OCI-LY7 (cell line): ENCODE measurements around the gene GPR55.

Experiments used
- EZH2phosphoT487 ChIP-seq: fragments of 200-600 bp; sonication (generic); IDR thresholded peaks from 2 replicates; pipeline ENCODE4 v1.6.1; 2018; ENCODE audit warnings: low read depth, borderline replicate concordance, mild to moderate bottlenecking, mixed run types, antibody characterized with exemption, low read length, moderate library complexity, mixed read lengths
- TF ChIP-seq, protein P1 (sequence below): fragments of 200-600 bp; sonication (generic); conservative IDR thresholded peaks from 2 replicates; pipeline ENCODE4 v1.5.1; 2014; ENCODE audit warnings: mild to moderate bottlenecking, antibody characterized with exemption, low read length, moderate library complexity, mixed read lengths

DNA sequence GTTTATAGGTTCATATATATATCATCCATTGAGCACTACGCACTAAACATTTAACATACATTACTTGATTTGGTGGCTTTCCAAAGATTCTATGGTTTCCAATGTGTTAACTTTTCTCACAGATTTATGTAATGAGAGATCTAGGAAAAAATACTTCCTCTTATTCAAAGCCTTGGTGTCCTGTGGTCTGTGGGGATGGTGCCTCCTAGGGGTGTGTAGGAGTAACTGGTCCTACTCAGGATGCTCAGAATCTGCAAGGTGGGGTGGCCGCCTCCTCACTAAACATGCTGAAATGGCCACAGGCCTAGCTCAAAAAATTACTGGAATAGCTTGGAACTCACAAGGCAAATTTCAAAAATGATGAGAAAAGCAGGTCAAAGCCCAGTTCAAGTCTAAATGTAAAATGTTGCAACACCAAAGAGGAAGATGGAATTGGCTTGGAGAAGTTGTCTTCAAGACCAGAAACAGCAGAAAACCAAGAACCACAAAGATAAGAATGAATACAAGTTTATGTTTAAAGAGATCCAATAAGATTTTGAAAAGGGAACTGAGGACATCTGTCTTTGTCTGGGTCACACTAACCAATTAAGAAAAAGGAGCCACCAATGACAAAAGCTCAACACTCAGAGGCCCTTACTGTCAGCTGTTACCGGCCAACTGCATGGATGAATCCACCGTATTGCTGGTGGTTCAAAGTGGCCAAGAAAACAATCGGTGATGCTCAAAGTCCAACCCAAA, 11.5 kb downstream of the GPR55 start:
- TF ChIP-seq, protein P1, sequence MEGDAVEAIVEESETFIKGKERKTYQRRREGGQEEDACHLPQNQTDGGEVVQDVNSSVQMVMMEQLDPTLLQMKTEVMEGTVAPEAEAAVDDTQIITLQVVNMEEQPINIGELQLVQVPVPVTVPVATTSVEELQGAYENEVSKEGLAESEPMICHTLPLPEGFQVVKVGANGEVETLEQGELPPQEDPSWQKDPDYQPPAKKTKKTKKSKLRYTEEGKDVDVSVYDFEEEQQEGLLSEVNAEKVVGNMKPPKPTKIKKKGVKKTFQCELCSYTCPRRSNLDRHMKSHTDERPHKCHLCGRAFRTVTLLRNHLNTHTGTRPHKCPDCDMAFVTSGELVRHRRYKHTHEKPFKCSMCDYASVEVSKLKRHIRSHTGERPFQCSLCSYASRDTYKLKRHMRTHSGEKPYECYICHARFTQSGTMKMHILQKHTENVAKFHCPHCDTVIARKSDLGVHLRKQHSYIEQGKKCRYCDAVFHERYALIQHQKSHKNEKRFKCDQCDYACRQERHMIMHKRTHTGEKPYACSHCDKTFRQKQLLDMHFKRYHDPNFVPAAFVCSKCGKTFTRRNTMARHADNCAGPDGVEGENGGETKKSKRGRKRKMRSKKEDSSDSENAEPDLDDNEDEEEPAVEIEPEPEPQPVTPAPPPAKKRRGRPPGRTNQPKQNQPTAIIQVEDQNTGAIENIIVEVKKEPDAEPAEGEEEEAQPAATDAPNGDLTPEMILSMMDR = peak; percentile 60
- TF ChIP-seq EZH2phosphoT487 = no peak
